ENCODE data around the gene BNC2.

The BNC2 gene

DNA sequence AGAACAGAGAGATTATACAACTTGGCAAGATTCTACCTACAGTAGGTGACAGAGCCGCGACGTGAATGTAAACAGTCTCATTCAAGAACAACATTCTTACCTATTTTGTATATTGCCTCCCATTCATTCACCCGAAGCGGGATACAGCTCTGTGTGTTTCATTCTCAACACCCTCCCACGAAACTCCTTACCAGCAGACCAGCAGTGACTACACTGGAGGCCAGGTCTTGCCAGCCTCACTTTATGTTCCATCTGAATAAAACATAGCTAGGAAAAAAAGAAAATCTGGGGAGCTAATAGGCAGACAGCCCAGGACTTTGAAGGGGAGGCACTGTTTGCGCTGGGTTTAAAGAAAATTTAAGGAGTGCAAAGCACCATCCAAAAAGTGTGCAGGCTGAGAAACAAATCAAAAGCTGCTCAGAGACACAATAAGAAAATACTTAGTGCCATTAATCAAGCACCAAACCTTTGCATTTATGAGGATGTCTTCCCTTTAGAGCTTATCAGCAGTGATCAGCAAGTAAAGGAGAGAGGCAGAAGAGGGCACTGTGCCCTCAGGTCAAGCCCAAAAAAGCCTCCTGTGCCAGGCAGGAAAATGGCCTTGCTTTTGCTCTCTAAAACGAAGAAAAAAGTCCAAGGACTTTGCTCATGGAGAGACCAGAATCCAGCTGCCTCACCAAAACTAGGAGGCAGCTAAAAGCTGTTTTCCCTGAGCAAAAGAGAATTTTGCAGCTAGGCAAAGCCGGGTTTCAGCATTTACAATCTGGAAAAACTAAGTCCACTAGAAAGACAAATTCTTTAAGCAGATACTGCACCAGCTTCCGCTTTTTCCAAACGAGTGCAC lies 295.1 kb downstream of the BNC2 start:
- TF ChIP-seq GATA1 (IDR thresholded peaks at IDR 0.05; ENCODE audit: low read depth, low read length): no peak
- no peak for TF ChIP-seq POLR2A (IDR thresholded peaks at IDR 0.05; ENCODE audit: low read length)
- DNase-seq: no peak

DNA sequence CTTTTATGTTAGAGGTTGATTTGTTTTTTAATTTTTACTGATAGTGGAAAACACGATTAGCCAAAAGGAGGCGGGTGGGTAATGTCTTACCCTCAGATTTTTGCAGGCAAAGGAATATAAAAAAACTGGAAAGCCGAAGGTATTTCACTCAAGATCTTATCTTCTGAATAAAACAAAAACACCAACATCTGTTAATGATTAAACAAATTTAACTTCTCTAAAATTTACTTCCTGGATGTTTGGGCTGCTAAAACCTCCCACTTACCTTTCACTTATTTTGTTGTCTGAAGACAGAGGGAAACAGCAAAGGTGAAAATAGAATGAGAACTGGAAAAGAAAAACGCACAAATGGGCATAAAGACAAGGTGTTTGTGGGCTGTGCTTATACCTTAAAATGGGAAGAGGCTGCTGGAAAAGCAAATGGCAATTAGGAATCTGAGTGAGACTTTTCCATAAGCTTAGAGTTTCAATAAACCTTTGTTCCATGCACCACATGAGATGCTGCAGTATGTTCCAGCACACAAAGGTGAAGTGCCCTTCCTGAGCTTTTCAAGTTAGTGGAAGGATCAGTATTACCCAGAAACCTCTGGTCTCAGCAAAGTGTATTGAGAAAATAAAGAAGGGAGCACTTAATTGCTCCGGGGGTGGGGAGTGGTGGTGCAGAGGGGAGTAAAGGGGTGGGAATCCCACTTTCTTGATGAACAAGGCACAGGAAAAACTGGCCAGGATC lies 298.3 kb downstream of the BNC2 start:
- TF ChIP-seq POLR2A (IDR thresholded peaks at IDR 0.05; ENCODE audit: low read length): no peak
- TF ChIP-seq GATA1 (IDR thresholded peaks at IDR 0.05; ENCODE audit: low read depth, low read length): no peak
- no peak for DNase-seq

DNA sequence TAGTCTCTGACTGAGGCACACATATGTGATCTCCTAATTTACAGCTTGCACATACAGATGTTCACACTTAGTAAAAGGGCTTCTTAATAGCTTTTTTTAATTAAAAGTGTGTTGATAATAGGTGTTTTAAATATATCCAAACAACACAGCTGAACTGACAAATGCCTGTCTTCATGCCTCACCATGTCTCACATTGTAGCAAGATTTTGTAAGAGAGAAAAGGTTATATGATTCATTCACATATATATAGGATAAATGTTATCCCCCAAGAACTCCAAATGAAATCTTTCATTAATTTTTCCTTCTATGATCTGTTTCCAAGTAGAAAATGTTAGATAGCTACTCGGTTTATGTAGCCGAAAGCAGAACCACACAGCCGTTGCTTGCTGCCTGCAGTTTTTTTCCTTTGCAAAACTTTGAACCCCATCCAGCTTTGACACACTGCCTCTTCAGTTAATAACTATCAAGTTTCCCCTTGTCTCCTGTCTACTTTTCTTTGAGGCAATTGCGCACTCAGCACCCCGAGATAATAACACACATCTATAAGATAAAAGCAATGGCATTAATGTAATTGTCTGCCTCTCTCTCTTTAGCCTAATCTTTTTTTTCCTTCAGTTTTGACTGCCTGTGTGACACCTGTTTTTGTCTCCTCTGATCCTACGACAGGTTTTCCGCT lies 299.2 kb downstream of the BNC2 start:
- DNase-seq: no peak
- no peak for TF ChIP-seq GATA1 (IDR thresholded peaks at IDR 0.05; ENCODE audit: low read depth, low read length)
- TF ChIP-seq POLR2A (IDR thresholded peaks at IDR 0.05; ENCODE audit: low read length): no peak

DNA sequence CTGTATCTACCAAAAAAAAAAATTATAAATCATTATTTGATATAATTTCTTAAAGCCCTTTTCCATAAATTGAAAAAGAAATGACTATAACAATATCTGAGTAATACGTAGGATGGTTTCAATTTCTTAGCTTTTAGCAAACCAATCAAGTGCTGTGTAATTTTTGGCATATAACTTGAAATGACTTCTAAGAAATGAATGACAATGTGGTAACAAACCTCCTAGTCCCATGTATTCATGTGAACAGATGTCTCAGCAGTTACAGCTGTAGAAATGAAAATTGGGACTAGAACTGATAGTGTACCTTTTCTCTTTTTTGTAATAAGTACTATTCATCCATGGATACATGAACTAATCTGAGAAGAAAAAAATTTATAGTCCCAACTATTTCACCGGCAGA lies 307.0 kb downstream of the BNC2 start:
- TF ChIP-seq GATA1 (IDR thresholded peaks at IDR 0.05; ENCODE audit: low read depth, low read length) (no peak), POLR2A (IDR thresholded peaks at IDR 0.05; ENCODE audit: low read length) (no peak)
- no peak for DNase-seq

DNA sequence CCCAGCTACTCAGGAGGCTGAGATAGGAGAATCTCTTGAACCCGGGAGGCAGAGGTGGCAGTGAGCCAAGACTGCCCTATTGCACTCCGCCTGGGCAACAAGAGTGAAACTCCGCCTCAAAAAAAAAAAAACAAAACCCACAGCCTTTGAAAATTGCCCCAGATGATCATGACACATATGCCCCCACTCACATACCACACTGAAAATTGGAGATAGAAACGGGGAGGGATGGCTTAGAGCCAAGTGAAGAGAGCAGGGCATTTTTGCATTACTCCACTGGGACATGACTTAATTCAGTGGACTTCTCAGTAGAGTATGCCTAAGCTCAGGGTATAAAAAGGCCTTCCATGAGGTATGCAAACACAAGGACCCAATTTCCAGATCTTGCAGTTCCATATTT lies 309.3 kb downstream of the BNC2 start:
- TF ChIP-seq GATA1 (IDR thresholded peaks at IDR 0.05; ENCODE audit: low read depth, low read length): no peak
- TF ChIP-seq POLR2A (IDR thresholded peaks at IDR 0.05; ENCODE audit: low read length): no peak
- DNase-seq: no peak

DNA sequence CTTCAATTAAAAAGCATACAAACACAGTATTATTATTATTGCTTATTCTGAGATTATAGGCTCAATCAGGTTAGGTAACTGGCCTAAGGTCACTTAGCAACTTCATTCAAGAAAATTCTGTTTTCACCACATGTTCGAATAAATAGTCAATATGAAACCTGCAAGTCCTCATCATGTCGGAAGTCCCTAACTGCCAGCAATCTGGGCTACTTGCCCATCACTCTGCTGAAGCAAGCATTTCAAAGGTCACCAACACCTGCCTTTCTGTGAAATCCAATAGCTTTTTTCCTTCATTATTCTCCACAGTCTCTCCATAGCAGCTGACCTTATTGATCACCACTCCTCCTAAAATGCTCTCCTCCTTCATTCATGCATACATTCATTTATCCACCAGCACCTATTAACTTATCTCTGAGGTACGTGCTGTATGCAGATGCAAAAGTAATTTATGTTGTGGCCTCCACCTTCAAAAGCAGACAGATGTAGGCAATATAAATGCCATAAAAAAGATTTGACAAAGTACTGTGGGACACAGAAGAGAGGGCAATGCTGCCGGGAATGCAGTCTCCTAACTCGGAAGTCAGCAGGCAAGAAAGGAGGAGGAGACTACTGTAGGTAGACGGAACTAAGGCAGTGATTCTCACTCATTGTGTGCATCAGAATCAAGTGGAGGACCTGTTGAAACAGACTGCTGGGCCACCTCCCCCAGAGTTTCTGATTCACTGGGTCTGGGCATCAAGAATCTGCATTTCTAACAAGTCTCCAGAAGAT lies 310.9 kb downstream of the BNC2 start:
- TF ChIP-seq POLR2A (IDR thresholded peaks at IDR 0.05; ENCODE audit: low read length) (no peak), GATA1 (IDR thresholded peaks at IDR 0.05; ENCODE audit: low read depth, low read length) (no peak)
- DNase-seq: no peak

DNA sequence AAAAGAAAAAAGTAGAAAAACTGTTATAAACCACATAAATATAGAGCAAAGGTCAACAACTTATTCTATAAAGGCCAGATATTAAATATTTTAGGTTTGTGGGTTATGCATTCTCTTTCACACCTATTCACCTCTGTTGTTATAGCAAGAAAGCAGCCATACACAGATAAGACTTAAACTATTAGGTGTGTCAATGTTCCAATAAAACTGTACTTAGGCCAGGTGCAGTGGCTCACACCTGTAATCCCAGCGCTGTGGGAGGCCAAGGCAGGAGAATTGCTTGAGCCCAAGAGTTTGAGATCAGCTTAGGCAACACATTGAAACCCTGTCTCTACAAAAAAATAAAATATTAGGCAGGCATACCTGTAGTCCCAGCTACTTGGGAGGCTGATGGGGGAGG lies 314.7 kb downstream of the BNC2 start:
- no peak for TF ChIP-seq POLR2A (IDR thresholded peaks at IDR 0.05; ENCODE audit: low read length)
- TF ChIP-seq GATA1 (IDR thresholded peaks at IDR 0.05; ENCODE audit: low read depth, low read length): no peak
- DNase-seq: no peak

DNA sequence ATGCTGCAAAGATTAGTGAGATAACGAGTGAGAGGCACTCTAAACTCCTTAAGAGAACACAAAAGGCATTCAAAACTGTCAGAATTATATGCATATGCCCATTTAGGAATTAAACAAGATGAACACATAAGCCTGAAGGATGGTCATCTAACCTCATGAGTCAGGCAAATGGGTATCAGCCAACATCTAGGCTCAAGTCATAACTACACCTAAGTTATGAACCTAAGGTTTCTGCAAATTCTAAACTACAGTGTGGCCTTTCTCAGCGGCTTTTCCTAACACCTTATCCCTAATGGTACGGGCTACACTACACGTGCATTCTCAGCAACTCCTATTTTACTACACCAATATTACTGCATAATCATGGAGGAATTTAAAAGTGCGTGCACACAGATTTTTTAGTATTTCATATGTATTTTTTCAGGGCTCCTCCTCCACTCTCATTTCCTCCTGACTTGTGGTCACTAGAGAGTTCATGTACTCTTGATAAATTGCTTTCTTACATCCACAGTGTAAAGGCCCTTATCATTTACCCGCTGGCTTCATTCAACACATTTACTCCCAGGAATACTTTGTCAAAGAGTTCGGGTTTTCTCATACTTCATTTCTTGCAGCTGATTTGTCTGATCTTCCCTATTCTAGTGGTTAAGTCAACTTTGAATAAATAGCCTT lies 316.5 kb downstream of the BNC2 start:
- DNase-seq: no peak
- TF ChIP-seq POLR2A (IDR thresholded peaks at IDR 0.05; ENCODE audit: low read length) (no peak), GATA1 (IDR thresholded peaks at IDR 0.05; ENCODE audit: low read depth, low read length) (no peak)

DNA sequence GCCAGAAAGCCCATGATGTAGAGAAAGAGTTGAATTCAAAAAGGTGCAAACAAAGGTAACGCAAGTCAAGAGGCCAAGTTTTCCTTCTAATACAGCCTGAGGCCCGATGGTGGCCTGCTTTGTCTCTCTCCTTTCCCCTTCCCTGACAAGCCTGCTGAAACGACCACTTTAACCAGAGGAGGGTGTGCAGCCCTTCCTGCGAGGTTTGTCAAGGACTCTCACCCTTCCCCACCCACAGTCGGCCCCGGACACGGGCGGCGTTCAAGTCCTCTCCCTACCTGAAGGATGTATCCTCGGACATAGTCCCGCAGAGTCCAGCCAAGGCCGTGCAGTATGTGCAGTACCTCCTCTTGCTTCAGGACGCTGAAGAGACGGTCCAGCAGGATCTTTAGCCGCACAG lies 318.2 kb downstream of the BNC2 start:
- DNase-seq: no peak
- TF ChIP-seq POLR2A (IDR thresholded peaks at IDR 0.05; ENCODE audit: low read length) (no peak), GATA1 (IDR thresholded peaks at IDR 0.05; ENCODE audit: low read depth, low read length) (no peak)

DNA sequence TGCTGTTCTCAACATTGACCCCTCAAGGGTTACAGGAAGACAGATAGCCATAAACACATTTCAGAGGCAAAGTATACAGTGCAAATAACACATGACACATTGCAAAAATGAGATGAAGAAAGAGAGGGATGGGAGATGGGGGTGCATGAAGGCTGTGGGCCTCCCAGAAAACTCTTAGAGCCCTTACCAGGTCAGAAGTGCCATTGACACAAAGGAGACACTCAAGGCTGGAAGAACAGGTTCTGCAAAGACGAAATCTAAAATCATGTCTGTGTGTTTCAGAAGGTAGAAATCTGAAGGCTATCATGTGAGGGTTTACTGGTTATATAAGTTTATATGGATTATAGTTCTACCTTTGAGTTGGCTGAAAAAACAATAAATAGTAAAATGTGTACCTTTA lies 318.8 kb downstream of the BNC2 start:
- TF ChIP-seq GATA1 (IDR thresholded peaks at IDR 0.05; ENCODE audit: low read depth, low read length) (no peak), POLR2A (IDR thresholded peaks at IDR 0.05; ENCODE audit: low read length) (no peak)
- no peak for DNase-seq

DNA sequence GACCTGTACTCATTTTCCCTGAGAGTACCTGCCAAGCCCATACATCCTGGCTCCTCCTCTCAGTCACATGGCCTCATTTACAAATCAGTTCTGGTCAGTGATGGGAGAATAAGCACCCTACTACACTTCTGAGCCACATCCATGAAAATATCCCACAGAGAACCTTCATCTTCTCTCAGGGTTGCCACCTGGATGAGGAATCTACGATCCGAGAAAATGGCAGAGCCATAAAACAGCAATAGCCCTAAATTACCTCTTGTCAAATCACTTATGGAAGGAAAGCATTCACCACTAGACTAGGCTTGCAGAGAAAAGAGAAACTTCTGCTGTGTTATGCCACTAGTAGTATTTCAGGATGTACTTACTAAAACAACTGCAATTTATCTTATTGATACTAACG lies 324.8 kb downstream of the BNC2 start:
- TF ChIP-seq GATA1 (IDR thresholded peaks at IDR 0.05; ENCODE audit: low read depth, low read length): no peak
- TF ChIP-seq POLR2A (IDR thresholded peaks at IDR 0.05; ENCODE audit: low read length): no peak
- no peak for DNase-seq

DNA sequence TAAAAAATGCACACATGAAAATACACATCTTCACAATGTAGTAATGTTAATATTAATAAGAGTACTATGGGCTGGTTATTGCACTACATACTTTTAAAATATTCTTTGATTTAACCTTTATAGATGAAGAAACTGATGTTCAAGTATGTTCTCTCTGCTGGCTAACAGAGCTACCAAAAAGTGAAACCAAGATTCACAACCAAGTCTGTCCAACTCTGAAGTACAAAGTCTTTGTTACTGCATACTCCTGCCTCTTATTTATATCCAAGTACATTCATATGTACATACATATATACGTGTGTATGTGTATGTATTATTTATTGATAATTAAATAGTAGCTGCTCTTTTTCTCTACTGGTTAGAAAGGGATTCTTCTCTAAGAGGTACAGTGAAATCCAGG lies 325.6 kb downstream of the BNC2 start:
- TF ChIP-seq GATA1 (IDR thresholded peaks at IDR 0.05; ENCODE audit: low read depth, low read length) (no peak), POLR2A (IDR thresholded peaks at IDR 0.05; ENCODE audit: low read length) (no peak)
- DNase-seq: no peak

DNA sequence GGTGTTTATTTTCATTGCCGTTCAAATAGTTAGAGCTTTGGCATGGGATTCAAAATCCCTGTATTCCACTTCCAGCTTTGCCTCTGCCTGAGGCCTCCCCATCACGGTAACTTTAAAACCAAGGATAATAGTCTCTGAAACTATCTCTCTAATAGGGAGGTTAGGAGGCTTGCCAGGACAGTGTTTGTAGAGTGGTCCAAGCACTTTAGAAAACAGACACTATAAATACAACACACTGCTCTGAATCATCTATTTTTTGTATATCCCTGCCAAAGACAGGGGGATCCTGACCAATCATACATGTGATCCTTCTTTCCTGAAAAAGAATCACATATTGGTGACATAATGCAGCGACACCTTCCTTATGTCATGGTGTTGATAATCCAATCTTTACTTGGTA lies 326.8 kb downstream of the BNC2 start:
- TF ChIP-seq POLR2A (IDR thresholded peaks at IDR 0.05; ENCODE audit: low read length) (no peak), GATA1 (IDR thresholded peaks at IDR 0.05; ENCODE audit: low read depth, low read length) (no peak)
- DNase-seq: no peak
